OCI-LY1 (cell line): ENCODE results near the gene TMEM167B.
A peak's percentile ranks its signal among the peaks of the same experiment; 100 is the strongest.

ENCODE experiments used
- H2AFZ ChIP-seq: fragments of 200-600 bp; sonication (generic), shearing (Covaris generic); 2 replicates; pipeline ENCODE4 v1.6.0; 2014; ENCODE audit warnings: antibody characterized with exemption, mild to moderate bottlenecking, low read length
- H3F3A ChIP-seq: fragments of 200-600 bp; sonication (generic), shearing (Covaris generic); 2 replicates; pipeline ENCODE4 v1.6.0; 2014; ENCODE audit warnings: mild to moderate bottlenecking, antibody characterized with exemption, low read length, moderate library complexity; ENCODE audit not compliant: insufficient read depth
- H3K27ac ChIP-seq: fragments of 200-600 bp; sonication (generic); 2 replicates; pipeline ENCODE4 v1.5.1; 2014; ENCODE audit warnings: low read length, mixed run types, mild to moderate bottlenecking, low read depth; ENCODE audit not compliant: poor library complexity, severe bottlenecking
- H3K27me3 ChIP-seq: fragments of 200-600 bp; sonication (generic); 2 replicates; pipeline ENCODE4 v1.6.0; 2014; ENCODE audit warnings: antibody characterized with exemption, mild to moderate bottlenecking, low read length, moderate library complexity; ENCODE audit not compliant: insufficient read depth
- H3K36me3 ChIP-seq: fragments of 200-600 bp; sonication (generic); 2 replicates; pipeline ENCODE4 v1.6.1; 2014; ENCODE audit warnings: mild to moderate bottlenecking, antibody characterized with exemption, low read length, moderate library complexity, mixed read lengths; ENCODE audit not compliant: insufficient read depth
- H3K4me1 ChIP-seq: fragments of 200-600 bp; sonication (generic); 2 replicates; pipeline ENCODE4 v1.5.1; 2014; ENCODE audit warnings: mild to moderate bottlenecking, low read length, moderate library complexity; ENCODE audit not compliant: insufficient read depth, severe bottlenecking
- H3K4me2 ChIP-seq: fragments of 200-600 bp; sonication (generic), shearing (Covaris generic); 2 replicates; pipeline ENCODE4 v1.6.1; 2014; ENCODE audit warnings: low read length
- H3K4me3 ChIP-seq: fragments of 200-600 bp; sonication (generic); 2 replicates; pipeline ENCODE4 v1.5.1; 2014; ENCODE audit warnings: low read length, low read depth, mild to moderate bottlenecking, mixed read lengths; ENCODE audit not compliant: poor library complexity, severe bottlenecking
- H3K79me2 ChIP-seq: fragments of 200-600 bp; shearing (Covaris generic); 2 replicates; pipeline ENCODE4 v1.6.1; 2016; ENCODE audit warnings: mixed run types, low read length, mixed read lengths; ENCODE audit not compliant: insufficient read depth
- H3K9ac ChIP-seq: fragments of 200-600 bp; sonication (generic), shearing (Covaris generic); 2 replicates; pipeline ENCODE4 v1.6.1; 2014; ENCODE audit warnings: mild to moderate bottlenecking, low read length, mixed read lengths
- H3K9me2 ChIP-seq: fragments of 200-600 bp; sonication (generic), shearing (Covaris generic); 2 replicates; pipeline ENCODE4 v1.6.1; 2014; ENCODE audit warnings: low read depth, mild to moderate bottlenecking, low read length, mixed read lengths
- H3K9me3 ChIP-seq: fragments of 200-600 bp; shearing (Covaris generic); 2 replicates; pipeline ENCODE4 v1.6.1; 2014; ENCODE audit warnings: low read length, mixed read lengths
- H4K20me1 ChIP-seq: fragments of 200-600 bp; sonication (generic), shearing (Covaris generic); 2 replicates; pipeline ENCODE4 v1.6.0; 2016; ENCODE audit warnings: mild to moderate bottlenecking, low read length; ENCODE audit not compliant: insufficient read depth
- EZH2 ChIP-seq: fragments of 200-600 bp; sonication (generic), shearing (Covaris generic); IDR thresholded peaks from 2 replicates; pipeline ENCODE4 v1.8.0; 2017; ENCODE audit warnings: borderline replicate concordance, mixed run types, mild to moderate bottlenecking, antibody characterized with exemption, low read length, moderate library complexity, mixed read lengths
- TF ChIP-seq, protein P1 (sequence below): fragments of 200-600 bp; sonication (generic), shearing (Covaris generic); IDR thresholded peaks from 2 replicates; pipeline ENCODE4 v1.5.1; 2017; ENCODE audit warnings: mild to moderate bottlenecking, antibody characterized with exemption, low read length, moderate library complexity, mixed read lengths

The TMEM167B gene

DNA sequence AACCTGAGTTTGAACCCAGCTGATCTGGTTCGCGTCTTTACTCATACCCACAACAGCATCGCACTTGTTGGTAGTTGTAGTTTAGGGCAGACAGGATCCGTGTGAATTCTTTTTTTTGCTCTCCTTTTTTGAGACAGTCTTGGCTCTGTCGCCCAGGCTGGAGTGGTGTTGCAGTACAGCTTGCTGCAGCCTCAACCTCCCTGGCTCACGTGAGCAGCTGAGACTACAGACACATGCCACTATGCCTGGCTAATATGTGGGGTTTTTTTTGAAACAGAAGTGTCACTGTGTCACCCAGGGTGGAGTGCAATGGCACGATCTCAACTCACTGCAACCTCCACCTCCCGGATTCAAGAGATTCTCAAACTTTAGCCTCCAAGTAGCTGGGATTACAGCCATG lies 22.7 kb upstream of the TMEM167B start:
- H2AFZ ChIP-seq = no peak overlapping the region
- H3K79me2 ChIP-seq = no peaks in the 10 kb centered on the region
- no peak overlapping the region for H3K4me2 ChIP-seq
- no peak overlapping the region for H3K27ac ChIP-seq
- H3K27me3 ChIP-seq = no peaks in the 10 kb centered on the region
- no peak for TF ChIP-seq EZH2
- TF ChIP-seq, protein P1, sequence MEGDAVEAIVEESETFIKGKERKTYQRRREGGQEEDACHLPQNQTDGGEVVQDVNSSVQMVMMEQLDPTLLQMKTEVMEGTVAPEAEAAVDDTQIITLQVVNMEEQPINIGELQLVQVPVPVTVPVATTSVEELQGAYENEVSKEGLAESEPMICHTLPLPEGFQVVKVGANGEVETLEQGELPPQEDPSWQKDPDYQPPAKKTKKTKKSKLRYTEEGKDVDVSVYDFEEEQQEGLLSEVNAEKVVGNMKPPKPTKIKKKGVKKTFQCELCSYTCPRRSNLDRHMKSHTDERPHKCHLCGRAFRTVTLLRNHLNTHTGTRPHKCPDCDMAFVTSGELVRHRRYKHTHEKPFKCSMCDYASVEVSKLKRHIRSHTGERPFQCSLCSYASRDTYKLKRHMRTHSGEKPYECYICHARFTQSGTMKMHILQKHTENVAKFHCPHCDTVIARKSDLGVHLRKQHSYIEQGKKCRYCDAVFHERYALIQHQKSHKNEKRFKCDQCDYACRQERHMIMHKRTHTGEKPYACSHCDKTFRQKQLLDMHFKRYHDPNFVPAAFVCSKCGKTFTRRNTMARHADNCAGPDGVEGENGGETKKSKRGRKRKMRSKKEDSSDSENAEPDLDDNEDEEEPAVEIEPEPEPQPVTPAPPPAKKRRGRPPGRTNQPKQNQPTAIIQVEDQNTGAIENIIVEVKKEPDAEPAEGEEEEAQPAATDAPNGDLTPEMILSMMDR = no peak
- H3F3A ChIP-seq = no peaks in the 10 kb centered on the region
- no peak overlapping the region for H3K9ac ChIP-seq
- no peak overlapping the region for H3K4me3 ChIP-seq
- no peaks in the 10 kb centered on the region for H3K9me3 ChIP-seq
- no peaks in the 10 kb centered on the region for H3K4me1 ChIP-seq
- H3K36me3 ChIP-seq = peaks cover 40% of the 10 kb centered on the region
- H4K20me1 ChIP-seq = no peaks in the 10 kb centered on the region
- no peaks in the 10 kb centered on the region for H3K9me2 ChIP-seq

DNA sequence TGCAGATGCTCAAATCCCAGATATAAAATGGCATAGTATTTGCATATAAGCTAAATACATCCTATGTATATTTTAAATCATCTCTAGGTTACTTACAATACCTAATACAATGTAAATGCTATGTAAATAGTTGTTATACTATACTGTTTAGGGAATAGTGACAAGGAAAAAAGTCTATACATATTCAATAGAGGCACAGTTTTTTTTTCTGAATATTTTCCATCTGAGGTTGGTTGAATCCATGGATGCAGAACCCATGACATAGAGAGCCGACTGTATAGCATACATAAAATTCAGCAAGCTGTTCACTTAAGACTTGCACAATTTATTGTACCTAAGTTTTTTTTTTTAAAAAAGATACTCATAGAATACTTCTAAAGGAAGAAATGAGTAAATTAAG lies 21.3 kb upstream of the TMEM167B start:
- peaks cover 32% of the 10 kb centered on the region for H3K36me3 ChIP-seq
- H3K4me2 ChIP-seq = no peak overlapping the region
- TF ChIP-seq, protein P1 = no peak
- no peak for TF ChIP-seq EZH2
- no peak overlapping the region for H2AFZ ChIP-seq
- no peaks in the 10 kb centered on the region for H3F3A ChIP-seq
- H3K9me2 ChIP-seq = no peaks in the 10 kb centered on the region
- no peaks in the 10 kb centered on the region for H3K27me3 ChIP-seq
- no peaks in the 10 kb centered on the region for H3K9me3 ChIP-seq
- H3K27ac ChIP-seq = no peak overlapping the region
- H3K4me1 ChIP-seq = no peaks in the 10 kb centered on the region
- H4K20me1 ChIP-seq = no peaks in the 10 kb centered on the region
- no peaks in the 10 kb centered on the region for H3K79me2 ChIP-seq
- H3K4me3 ChIP-seq = no peak overlapping the region
- no peak overlapping the region for H3K9ac ChIP-seq

DNA sequence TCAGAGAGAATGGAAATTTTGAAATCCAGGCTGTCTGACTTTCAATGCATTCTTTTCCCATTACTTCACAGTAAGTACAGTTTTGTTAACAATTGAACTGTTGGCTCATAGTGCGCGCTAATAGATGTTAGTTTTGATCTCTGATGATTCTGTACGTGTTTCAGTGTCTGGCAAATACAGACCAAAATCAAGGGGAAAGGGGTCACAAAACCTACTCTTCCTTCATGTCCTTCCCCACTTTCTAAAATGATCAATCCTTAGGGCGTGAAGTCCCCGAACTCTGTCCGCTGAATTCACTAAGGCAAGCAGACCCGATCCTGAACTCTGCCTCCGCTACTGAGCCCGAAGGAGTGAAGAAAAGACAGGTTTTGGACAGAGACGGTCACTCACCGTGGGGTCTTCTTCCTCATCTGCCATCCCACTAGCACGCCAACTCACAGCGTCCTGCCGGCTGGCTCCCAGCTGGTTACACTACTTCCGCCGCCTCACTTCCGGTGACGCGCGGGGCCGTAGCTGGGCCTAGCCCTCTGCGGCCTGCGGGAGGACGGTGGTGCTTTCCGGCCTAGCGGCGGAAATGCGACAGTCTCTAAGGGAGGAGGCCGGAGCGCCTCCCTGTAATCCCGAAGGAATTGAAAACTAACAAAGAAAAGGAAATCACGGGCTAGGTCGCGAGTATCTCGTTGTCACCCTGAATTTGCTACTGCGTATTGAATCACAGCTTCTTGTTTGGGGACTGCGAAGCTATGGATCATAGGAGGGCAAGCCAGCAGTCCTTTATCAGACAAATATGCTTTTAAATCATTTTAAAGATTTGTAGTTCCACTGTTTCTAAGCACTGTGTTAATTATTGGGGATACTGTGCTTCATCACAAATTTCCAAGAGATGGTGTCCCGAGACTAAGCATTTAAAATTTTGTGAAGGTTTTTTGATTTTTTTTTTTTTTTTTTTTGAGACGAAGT lies 14.8 kb upstream of the TMEM167B start, which contains the start of gene TAF13:
Gene TAF13 (minus strand): TSS at position 473 of the 960 bp plus-strand sequence. CDS start 56 bp downstream, at position 417.
- Histone ChIP-seq H3K36me3 (peaks cover 5% of the 10 kb centered on the region; the same call in 1 of the 2 replicates), H3K27me3 (no peaks in the 10 kb centered on the region), H3K9me2 (no peaks in the 10 kb centered on the region), H3F3A (no peaks in the 10 kb centered on the region), H3K4me2 (peak within 1 kb of the TSS; percentile 74), H3K9me3 (no peaks in the 10 kb centered on the region), H3K4me1 (peaks cover 16% of the 10 kb centered on the region), H2AFZ (no peak within 1 kb of the TSS; the same call in 1 of the 2 replicates), H3K27ac (peak within 1 kb of the TSS; percentile 61), H3K79me2 (peaks cover 10% of the 10 kb centered on the region), H3K4me3 (peak within 1 kb of the TSS; percentile 80), H4K20me1 (no peaks in the 10 kb centered on the region), H3K9ac (peak within 1 kb of the TSS; percentile 74)
- TF ChIP-seq, protein P1 = no peak
- TF ChIP-seq EZH2 = no peak
